ENCODE results near the gene INAFM2.
A peak's percentile ranks its signal among the peaks of the same experiment; 100 is the strongest.

Gene INAFM2

GRCh38 chr15:40355976-40356585, 32.6 kb downstream of the INAFM2 start:
- no peak overlapping the region for H2AFZ ChIP-seq (ENCODE audit: low read length)
- no peak overlapping the region for H3K27ac ChIP-seq (ENCODE audit: low read depth, low read length, poor library complexity, severe bottlenecking)
- no peaks in the 10 kb centered on the region for H3F3A ChIP-seq (ENCODE audit: insufficient read depth, low read length)
- no peaks in the 10 kb centered on the region for H3K9me2 ChIP-seq (ENCODE audit: low read depth, low read length)
- no peaks in the 10 kb centered on the region for H3K79me2 ChIP-seq (ENCODE audit: insufficient read depth, low read length)
- H3K27me3 ChIP-seq (ENCODE audit: insufficient read depth, low read length): no peaks in the 10 kb centered on the region
- H3K36me3 ChIP-seq (ENCODE audit: insufficient read depth, low read length): no peaks in the 10 kb centered on the region
- no peak overlapping the region for H3K9ac ChIP-seq (ENCODE audit: low read length)
- H3K4me1 ChIP-seq (ENCODE audit: insufficient read depth, low read length, severe bottlenecking): peaks cover 13% of the 10 kb centered on the region
- no peaks in the 10 kb centered on the region for H3K9me3 ChIP-seq (ENCODE audit: low read length)
- H3K4me2 ChIP-seq (ENCODE audit: low read length): no peak overlapping the region
- TF ChIP-seq CTCF (IDR thresholded peaks at IDR 0.05; ENCODE audit: low read length) (no peak), EZH2 (IDR thresholded peaks at IDR 0.05; ENCODE audit: borderline replicate concordance, low read length) (no peak)
- H4K20me1 ChIP-seq (ENCODE audit: insufficient read depth, low read length): no peaks in the 10 kb centered on the region
- H3K4me3 ChIP-seq (ENCODE audit: low read depth, low read length, poor library complexity, severe bottlenecking): no peak overlapping the region

- Histone ChIP-seq H3K4me2 (ENCODE audit: low read length) (peak overlapping the region; percentile 98), H3K79me2 (ENCODE audit: insufficient read depth, low read length) (no peaks in the 10 kb centered on the region), H2AFZ (ENCODE audit: low read length) (no peak overlapping the region), H3K27ac (ENCODE audit: low read depth, low read length, poor library complexity, severe bottlenecking) (no peak overlapping the region), H3K9me2 (ENCODE audit: low read depth, low read length) (no peaks in the 10 kb centered on the region), H4K20me1 (ENCODE audit: insufficient read depth, low read length) (no peaks in the 10 kb centered on the region), H3K4me1 (ENCODE audit: insufficient read depth, low read length, severe bottlenecking) (peaks cover 13% of the 10 kb centered on the region), H3K9ac (ENCODE audit: low read length) (no peak overlapping the region), H3K4me3 (ENCODE audit: low read depth, low read length, poor library complexity, severe bottlenecking) (peak overlapping the region; percentile 66), H3F3A (ENCODE audit: insufficient read depth, low read length) (no peaks in the 10 kb centered on the region), H3K9me3 (ENCODE audit: low read length) (no peaks in the 10 kb centered on the region), H3K27me3 (ENCODE audit: insufficient read depth, low read length) (no peaks in the 10 kb centered on the region), H3K36me3 (ENCODE audit: insufficient read depth, low read length) (no peaks in the 10 kb centered on the region)
- TF ChIP-seq EZH2 (IDR thresholded peaks at IDR 0.05; ENCODE audit: borderline replicate concordance, low read length) (no peak), CTCF (IDR thresholded peaks at IDR 0.05; ENCODE audit: low read length) (no peak)
Measured at GRCh38 chr15:40357246-40357645, 33.8 kb downstream of the INAFM2 start.

GRCh38 chr15:40357723-40358470, 34.4 kb downstream of the INAFM2 start, which contains the start of gene DISP2:
DISP2 (plus strand) TSS chr15:40358219; CDS start chr15:40358322, 103 bp downstream.
- Histone ChIP-seq H3K4me2 (ENCODE audit: low read length) (peak within 1 kb of the TSS; percentile 98), H3K9ac (ENCODE audit: low read length) (peak within 1 kb of the TSS; percentile 55; the same call in 1 of the 2 replicates), H3K27ac (ENCODE audit: low read depth, low read length, poor library complexity, severe bottlenecking) (no peak within 1 kb of the TSS), H3K27me3 (ENCODE audit: insufficient read depth, low read length) (no peaks in the 10 kb centered on the region), H3K9me3 (ENCODE audit: low read length) (no peaks in the 10 kb centered on the region), H2AFZ (ENCODE audit: low read length) (0 out of 2 replicates have a peak within 1 kb of the TSS, but pooled peaks have one; percentile 1), H3K36me3 (ENCODE audit: insufficient read depth, low read length) (no peaks in the 10 kb centered on the region), H3K4me3 (ENCODE audit: low read depth, low read length, poor library complexity, severe bottlenecking) (peak within 1 kb of the TSS; percentile 66), H4K20me1 (ENCODE audit: insufficient read depth, low read length) (no peaks in the 10 kb centered on the region), H3K9me2 (ENCODE audit: low read depth, low read length) (no peaks in the 10 kb centered on the region), H3F3A (ENCODE audit: insufficient read depth, low read length) (no peaks in the 10 kb centered on the region), H3K79me2 (ENCODE audit: insufficient read depth, low read length) (no peaks in the 10 kb centered on the region), H3K4me1 (ENCODE audit: insufficient read depth, low read length, severe bottlenecking) (peaks cover 13% of the 10 kb centered on the region)
- no peak for TF ChIP-seq CTCF (IDR thresholded peaks at IDR 0.05; ENCODE audit: low read length)
- TF ChIP-seq EZH2 (IDR thresholded peaks at IDR 0.05; ENCODE audit: borderline replicate concordance, low read length): no peak

Measured in OCI-LY1 (cell line).